Medulla oblongata (tissue), 1 donor: ENCODE results near the gene RALGDS.
"Not testable (repeated sequence)": the region's sequence is repeated elsewhere in the genome, so short reads cannot be mapped to it uniquely, and the experiment has no call there.

Source experiments
- DNase-seq: peaks from one replicate; pipeline ENCODE4 v3.0.0-alpha.2; 2015; ENCODE audit errors: extremely low spot score

RALGDS gene

GRCh38 chr9:133107961-133108793 is 12.9 kb downstream of the RALGDS start:
- DNase-seq, result no peak

- no peak for DNase-seq
Observed at GRCh38 chr9:133107245-133107722, 13.8 kb downstream of the RALGDS start.

- no peak for DNase-seq
Observed at GRCh38 chr9:133106511-133107244, 14.4 kb downstream of the RALGDS start.

GRCh38 chr9:133105461-133105770 is 15.6 kb downstream of the RALGDS start:
- no peak for DNase-seq

- DNase-seq, result no peak
Observed at GRCh38 chr9:133104718-133105460, 16.2 kb downstream of the RALGDS start.

GRCh38 chr9:133103987-133104505 is 17.0 kb downstream of the RALGDS start:
- DNase-seq, result no peak

GRCh38 chr9:133103183-133103986 is 17.7 kb downstream of the RALGDS start:
- DNase-seq, result peak; percentile 83

- no peak for DNase-seq
Observed at GRCh38 chr9:133102190-133103021, 18.6 kb downstream of the RALGDS start.

- DNase-seq, result no peak
Observed at GRCh38 chr9:133101356-133102189, 19.5 kb downstream of the RALGDS start.

GRCh38 chr9:133100506-133101355 is 20.3 kb downstream of the RALGDS start:
- no peak for DNase-seq

GRCh38 chr9:133099726-133100505 is 21.1 kb downstream of the RALGDS start:
- no peak for DNase-seq

GRCh38 chr9:133098871-133099270 is 22.2 kb downstream of the RALGDS start:
- DNase-seq, result no peak

GRCh38 chr9:133098104-133098754 is 22.8 kb downstream of the RALGDS start:
- no peak for DNase-seq

- no peak for DNase-seq
Observed at GRCh38 chr9:133094842-133095393, 26.1 kb downstream of the RALGDS start.

GRCh38 chr9:133094351-133094750 is 26.7 kb downstream of the RALGDS start:
- not testable (repeated sequence) for DNase-seq

GRCh38 chr9:133090752-133091385 is 30.2 kb downstream of the RALGDS start:
- DNase-seq, result no peak
